Measurements from ENCODE around the gene SHC3. TPM values are rescaled to one million over a fixed set of nuclear protein-coding genes. Genes with fewer than 3 reads are reported as not detected.

The SHC3 gene
- polyA plus RNA-seq, 1 experiment: 1.3 TPM

DNA sequence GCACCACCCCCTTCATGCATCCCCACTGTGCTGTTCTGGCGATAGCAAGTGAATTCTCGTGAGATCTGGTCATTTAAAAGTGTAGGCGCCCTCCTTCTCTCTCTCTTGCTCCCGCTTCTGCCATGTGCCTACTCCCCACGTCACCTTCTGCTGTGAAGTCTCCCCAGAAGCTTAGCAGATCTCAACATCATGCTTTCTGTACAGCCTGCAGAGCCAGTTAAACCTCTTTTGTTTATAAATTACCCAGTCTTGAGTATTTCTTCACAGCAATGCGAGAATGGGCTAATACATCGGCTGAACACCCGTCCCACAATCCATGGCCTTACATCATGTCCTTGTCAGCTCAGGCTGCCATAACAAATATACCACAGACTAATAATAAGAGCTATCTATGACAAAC is 17.4 kb downstream of the SHC3 start:
- POLR2A ChIA-PET: no interaction called here
- Histone ChIP-seq H3K27me3 (ENCODE audit: control insufficient read depth, insufficient read depth, low read length) (no peaks in the 10 kb centered on the region), H3K4me3 (ENCODE audit: low read depth, low read length) (no peak overlapping the region), H3K36me3 (ENCODE audit: control insufficient read depth, insufficient read depth, low read length) (no peaks in the 10 kb centered on the region)
- CTCF ChIA-PET: no interaction called here
- no peak for TF ChIP-seq CTCF (IDR thresholded peaks at IDR 0.05; ENCODE audit: insufficient read depth, low read depth, low read length)
- DNase-seq (ENCODE audit: low read depth): no peak

GRCh38 chr9:89160806-89161205 is 17.8 kb downstream of the SHC3 start:
- CTCF ChIA-PET: no interaction called here
- DNase-seq (ENCODE audit: low read depth): no peak

GRCh38 chr9:89154651-89155336 is 23.8 kb downstream of the SHC3 start:
- CTCF ChIA-PET: interaction anchor here (0.9 to 1.3 kb wide), 3 partner anchors 13 to 17 kb away, joined by 3 read pairs; no protein-coding TSS in a partner anchor
- POLR2A ChIA-PET: no interaction called here
- no peak overlapping the region for H3K4me3 ChIP-seq (ENCODE audit: low read depth, low read length)
- H3K27me3 ChIP-seq (ENCODE audit: control insufficient read depth, insufficient read depth, low read length): no peaks in the 10 kb centered on the region; the same call in 1 of the 2 replicates
- no peak for TF ChIP-seq CTCF (IDR thresholded peaks at IDR 0.05; ENCODE audit: insufficient read depth, low read depth, low read length)
- no peaks in the 10 kb centered on the region for H3K36me3 ChIP-seq (ENCODE audit: control insufficient read depth, insufficient read depth, low read length)
- DNase-seq (ENCODE audit: low read depth): peak; percentile 71

More at GRCh38 chr9:89160806-89161205, 17.8 kb downstream of the SHC3 start:
- POLR2A ChIA-PET: no interaction called here
- no peak overlapping the region for H3K4me3 ChIP-seq (ENCODE audit: low read depth, low read length)
- TF ChIP-seq CTCF (IDR thresholded peaks at IDR 0.05; ENCODE audit: insufficient read depth, low read depth, low read length): no peak
- no peaks in the 10 kb centered on the region for H3K36me3 ChIP-seq (ENCODE audit: control insufficient read depth, insufficient read depth, low read length)
- no peaks in the 10 kb centered on the region for H3K27me3 ChIP-seq (ENCODE audit: control insufficient read depth, insufficient read depth, low read length)

GRCh38 chr9:89154218-89154617 is 24.4 kb downstream of the SHC3 start:
- DNase-seq (ENCODE audit: low read depth): no peak

More at GRCh38 chr9:89154218-89154617, 24.4 kb downstream of the SHC3 start:
- POLR2A ChIA-PET: no interaction called here
- CTCF ChIA-PET: interaction anchor here (1.0 to 1.3 kb wide), 3 partner anchors 15 to 238 kb away, joined by 3 read pairs; no protein-coding TSS in a partner anchor
- Histone ChIP-seq H3K27me3 (ENCODE audit: control insufficient read depth, insufficient read depth, low read length) (no peaks in the 10 kb centered on the region; the same call in 1 of the 2 replicates), H3K36me3 (ENCODE audit: control insufficient read depth, insufficient read depth, low read length) (no peaks in the 10 kb centered on the region), H3K4me3 (ENCODE audit: low read depth, low read length) (no peak overlapping the region)
- TF ChIP-seq CTCF (IDR thresholded peaks at IDR 0.05; ENCODE audit: insufficient read depth, low read depth, low read length): no peak

Data from BJ (cell line).